ENCODE results near the gene ASIC4. TPM values are rescaled to one million over a fixed set of nuclear protein-coding genes. Genes with fewer than 3 reads are reported as not detected.

Gene ASIC4
- total and polyA plus RNA-seq, 9 of the 15 experiments (the other 6 are each of a cell fraction or from before 2014, with no cell fraction given): 0.07 to 19.2 (median 4.8) TPM

DNA sequence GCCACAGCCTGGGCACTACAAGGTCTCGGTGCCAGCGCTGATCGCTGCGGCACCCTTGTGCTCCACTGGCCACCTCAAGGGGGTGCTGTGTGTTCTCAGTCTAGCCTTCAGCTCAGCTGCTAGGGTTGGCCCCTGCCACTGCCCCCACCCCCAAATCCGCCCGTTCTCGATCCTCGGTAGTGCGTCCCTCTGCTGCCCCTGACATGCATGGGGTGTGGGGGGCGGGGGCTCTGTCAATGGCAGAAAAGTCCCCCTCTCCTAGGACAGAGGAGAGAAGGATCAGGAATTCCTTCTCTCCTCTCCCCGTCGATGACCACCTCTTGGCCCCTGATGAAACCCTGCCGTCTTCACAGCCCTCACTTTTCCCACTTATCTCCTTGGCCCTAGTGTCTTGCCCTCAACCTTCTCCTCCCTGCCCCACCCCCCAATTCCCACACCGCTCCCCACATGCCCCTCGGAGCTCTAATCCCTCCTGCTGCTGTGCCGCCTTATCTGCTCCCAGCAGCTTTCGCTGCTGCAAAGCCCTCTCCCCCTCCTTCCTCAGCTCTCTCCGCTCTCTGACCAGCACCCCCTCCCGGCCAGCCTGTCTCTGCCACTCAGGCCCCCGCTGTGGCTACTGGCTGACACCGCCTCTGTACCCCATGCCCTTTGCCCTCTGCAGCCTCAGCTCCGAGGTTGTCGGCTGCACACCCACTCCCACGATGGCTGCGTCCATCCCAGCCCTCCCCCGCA is 4.3 kb upstream of the ASIC4 start (continued):
- TF ChIP-seq, protein P1, sequence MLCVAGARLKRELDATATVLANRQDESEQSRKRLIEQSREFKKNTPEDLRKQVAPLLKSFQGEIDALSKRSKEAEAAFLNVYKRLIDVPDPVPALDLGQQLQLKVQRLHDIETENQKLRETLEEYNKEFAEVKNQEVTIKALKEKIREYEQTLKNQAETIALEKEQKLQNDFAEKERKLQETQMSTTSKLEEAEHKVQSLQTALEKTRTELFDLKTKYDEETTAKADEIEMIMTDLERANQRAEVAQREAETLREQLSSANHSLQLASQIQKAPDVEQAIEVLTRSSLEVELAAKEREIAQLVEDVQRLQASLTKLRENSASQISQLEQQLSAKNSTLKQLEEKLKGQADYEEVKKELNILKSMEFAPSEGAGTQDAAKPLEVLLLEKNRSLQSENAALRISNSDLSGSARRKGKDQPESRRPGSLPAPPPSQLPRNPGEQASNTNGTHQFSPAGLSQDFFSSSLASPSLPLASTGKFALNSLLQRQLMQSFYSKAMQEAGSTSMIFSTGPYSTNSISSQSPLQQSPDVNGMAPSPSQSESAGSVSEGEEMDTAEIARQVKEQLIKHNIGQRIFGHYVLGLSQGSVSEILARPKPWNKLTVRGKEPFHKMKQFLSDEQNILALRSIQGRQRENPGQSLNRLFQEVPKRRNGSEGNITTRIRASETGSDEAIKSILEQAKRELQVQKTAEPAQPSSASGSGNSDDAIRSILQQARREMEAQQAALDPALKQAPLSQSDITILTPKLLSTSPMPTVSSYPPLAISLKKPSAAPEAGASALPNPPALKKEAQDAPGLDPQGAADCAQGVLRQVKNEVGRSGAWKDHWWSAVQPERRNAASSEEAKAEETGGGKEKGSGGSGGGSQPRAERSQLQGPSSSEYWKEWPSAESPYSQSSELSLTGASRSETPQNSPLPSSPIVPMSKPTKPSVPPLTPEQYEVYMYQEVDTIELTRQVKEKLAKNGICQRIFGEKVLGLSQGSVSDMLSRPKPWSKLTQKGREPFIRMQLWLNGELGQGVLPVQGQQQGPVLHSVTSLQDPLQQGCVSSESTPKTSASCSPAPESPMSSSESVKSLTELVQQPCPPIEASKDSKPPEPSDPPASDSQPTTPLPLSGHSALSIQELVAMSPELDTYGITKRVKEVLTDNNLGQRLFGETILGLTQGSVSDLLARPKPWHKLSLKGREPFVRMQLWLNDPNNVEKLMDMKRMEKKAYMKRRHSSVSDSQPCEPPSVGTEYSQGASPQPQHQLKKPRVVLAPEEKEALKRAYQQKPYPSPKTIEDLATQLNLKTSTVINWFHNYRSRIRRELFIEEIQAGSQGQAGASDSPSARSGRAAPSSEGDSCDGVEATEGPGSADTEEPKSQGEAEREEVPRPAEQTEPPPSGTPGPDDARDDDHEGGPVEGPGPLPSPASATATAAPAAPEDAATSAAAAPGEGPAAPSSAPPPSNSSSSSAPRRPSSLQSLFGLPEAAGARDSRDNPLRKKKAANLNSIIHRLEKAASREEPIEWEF (CRISPR knock-in tag; IDR thresholded peaks at IDR 0.05): no peak
- peak; percentile 92 for TF ChIP-seq MTA1 (IDR thresholded peaks at IDR 0.05; ENCODE audit: borderline replicate concordance)
- no peak for TF ChIP-seq NCOA2 (IDR thresholded peaks at IDR 0.05; ENCODE audit: partially characterized antibody in 2 of 2)
- no peak for TF ChIP-seq ZBTB8A (IDR thresholded peaks at IDR 0.05; ENCODE audit: partially characterized antibody)
- TF ChIP-seq, protein P2, sequence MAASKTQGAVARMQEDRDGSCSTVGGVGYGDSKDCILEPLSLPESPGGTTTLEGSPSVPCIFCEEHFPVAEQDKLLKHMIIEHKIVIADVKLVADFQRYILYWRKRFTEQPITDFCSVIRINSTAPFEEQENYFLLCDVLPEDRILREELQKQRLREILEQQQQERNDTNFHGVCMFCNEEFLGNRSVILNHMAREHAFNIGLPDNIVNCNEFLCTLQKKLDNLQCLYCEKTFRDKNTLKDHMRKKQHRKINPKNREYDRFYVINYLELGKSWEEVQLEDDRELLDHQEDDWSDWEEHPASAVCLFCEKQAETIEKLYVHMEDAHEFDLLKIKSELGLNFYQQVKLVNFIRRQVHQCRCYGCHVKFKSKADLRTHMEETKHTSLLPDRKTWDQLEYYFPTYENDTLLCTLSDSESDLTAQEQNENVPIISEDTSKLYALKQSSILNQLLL (CRISPR knock-in tag; IDR thresholded peaks at IDR 0.05; ENCODE audit: borderline replicate concordance): no peak
- TF ChIP-seq MED1 (CRISPR knock-in tag; IDR thresholded peaks at IDR 0.05; ENCODE audit: borderline replicate concordance): no peak
- no peak for TF ChIP-seq KAT8 (IDR thresholded peaks at IDR 0.05; ENCODE audit: low read depth)
- TF ChIP-seq, protein P3, sequence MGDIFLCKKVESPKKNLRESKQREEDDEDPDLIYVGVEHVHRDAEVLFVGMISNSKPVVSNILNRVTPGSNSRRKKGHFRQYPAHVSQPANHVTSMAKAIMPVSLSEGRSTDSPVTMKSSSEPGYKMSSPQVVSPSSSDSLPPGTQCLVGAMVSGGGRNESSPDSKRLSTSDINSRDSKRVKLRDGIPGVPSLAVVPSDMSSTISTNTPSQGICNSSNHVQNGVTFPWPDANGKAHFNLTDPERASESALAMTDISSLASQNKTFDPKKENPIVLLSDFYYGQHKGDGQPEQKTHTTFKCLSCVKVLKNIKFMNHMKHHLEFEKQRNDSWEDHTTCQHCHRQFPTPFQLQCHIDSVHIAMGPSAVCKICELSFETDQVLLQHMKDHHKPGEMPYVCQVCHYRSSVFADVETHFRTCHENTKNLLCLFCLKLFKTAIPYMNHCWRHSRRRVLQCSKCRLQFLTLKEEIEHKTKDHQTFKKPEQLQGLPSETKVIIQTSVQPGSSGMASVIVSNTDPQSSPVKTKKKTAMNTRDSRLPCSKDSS (IDR thresholded peaks at IDR 0.05; ENCODE audit: low read depth, partially characterized antibody): no peak
- TF ChIP-seq GATA2 (CRISPR knock-in tag; IDR thresholded peaks at IDR 0.05): peak; percentile 91
- no peak for TF ChIP-seq FOXK1 (CRISPR knock-in tag; IDR thresholded peaks at IDR 0.05; ENCODE audit: borderline replicate concordance)
- no peak for TF ChIP-seq NR1H2 (CRISPR knock-in tag; IDR thresholded peaks at IDR 0.05)
- TF ChIP-seq, protein P4, sequence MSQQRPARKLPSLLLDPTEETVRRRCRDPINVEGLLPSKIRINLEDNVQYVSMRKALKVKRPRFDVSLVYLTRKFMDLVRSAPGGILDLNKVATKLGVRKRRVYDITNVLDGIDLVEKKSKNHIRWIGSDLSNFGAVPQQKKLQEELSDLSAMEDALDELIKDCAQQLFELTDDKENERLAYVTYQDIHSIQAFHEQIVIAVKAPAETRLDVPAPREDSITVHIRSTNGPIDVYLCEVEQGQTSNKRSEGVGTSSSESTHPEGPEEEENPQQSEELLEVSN (IDR thresholded peaks at IDR 0.05; ENCODE audit: borderline replicate concordance in 1 of 2, extremely low read depth in 1 of 2, insufficient read depth in 1 of 2, insufficient read length in 1 of 2, low read depth in 1 of 2, low read length in 1 of 2, poor library complexity in 1 of 2, severe bottlenecking in 1 of 2): peak in 1 of 2 experiments; percentile 46

Measured in K562 (cell line).